GM12891 (cell line): ENCODE measurements around the gene TMTC2.

Source experiments
- POLR2A ChIP-seq: IDR thresholded peaks from 2 replicates; pipeline ENCODE4 v1.6.1; 2011; ENCODE audit warnings: low read depth, low read length, control low read depth
- POU2F2 ChIP-seq: IDR thresholded peaks from 2 replicates; pipeline ENCODE4 v1.6.1; 2011; ENCODE audit warnings: low read depth, mild to moderate bottlenecking, control low read depth, low read length, moderate library complexity

DNA sequence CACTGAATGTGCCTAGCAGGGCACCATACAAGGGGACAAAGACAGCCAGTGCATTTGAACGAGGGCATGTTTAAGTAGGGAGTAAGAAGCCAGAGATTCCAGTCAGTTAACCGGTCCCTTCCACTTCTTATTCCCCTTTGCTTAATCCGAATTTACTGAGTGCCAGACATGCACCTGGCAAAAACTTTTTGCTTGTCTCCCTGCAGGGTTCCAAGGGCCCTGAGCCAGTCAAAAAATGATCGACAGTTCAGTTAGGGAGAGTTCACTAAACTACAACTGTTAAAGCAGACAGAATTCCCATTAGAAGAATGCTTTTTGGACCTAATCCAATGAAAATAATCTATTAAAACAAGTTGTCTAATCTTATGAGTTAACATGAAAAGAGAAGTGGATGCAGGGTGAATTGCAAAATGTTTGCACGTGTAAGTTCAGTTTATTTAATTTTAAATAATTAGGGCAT, 193.8 kb downstream of the TMTC2 start:
- TF ChIP-seq POLR2A (no peak), POU2F2 (no peak)
